Measurements from ENCODE around the gene CA6.

DNA sequence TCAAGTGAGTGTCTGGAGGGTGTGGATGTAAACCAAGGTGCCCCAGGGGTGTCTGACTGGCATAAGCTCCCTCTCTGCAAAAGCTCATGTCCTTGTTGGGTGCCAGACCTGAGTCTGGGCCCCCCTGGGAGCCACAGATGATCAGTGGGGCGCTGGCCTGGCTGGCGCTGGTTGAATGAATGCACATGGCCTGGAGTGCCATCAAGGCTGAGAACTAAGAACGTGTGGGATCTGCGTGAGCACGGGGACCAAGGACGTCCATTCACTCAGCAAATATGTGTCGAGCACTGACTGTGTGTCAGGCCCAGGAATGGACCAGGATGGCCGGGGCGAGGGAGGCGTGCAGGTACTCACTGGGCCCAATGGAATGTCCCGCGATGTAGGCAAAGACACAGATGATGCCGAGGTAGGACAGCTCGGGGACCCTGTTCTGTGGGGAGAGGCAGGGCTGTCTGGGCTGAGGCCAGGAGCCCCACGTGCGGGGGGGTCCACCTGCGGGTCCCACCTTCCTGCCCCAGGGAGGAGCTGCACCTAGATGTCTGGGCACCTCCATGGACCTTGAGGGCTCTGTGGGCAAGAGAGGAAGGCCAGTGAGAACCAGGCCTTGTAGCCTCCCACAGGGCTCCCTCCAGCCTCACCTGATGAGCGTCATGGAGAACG lies 61.4 kb downstream of the CA6 start:
- no peak for TF ChIP-seq ELK1 (IDR thresholded peaks at IDR 0.05; ENCODE audit: low read depth, low read length)
- no peak for TF ChIP-seq KDM5A (IDR thresholded peaks at IDR 0.05)
- no peak for TF ChIP-seq EP300 (IDR thresholded peaks at IDR 0.05)
- TF ChIP-seq CTCF (IDR thresholded peaks at IDR 0.05) = no peak
- TF ChIP-seq BHLHE40 (IDR thresholded peaks at IDR 0.05; ENCODE audit: low read depth, low read length) = no peak

Data from A549 (cell line).